HG02763 (cell line): Measurements from ENCODE around the gene UBE2E2.
A peak's percentile ranks its signal among the peaks of the same experiment; 100 is the strongest.

Experiments used
- ATAC-seq: cut with Tn5 transposase; IDR thresholded peaks from one replicate; pipeline ENCODE4 v1.9.1; 2021; ENCODE audit warnings: mild to moderate bottlenecking, moderate library complexity; ENCODE audit not compliant: unreplicated experiment

UBE2E2 gene

GRCh38 chr3:23377928-23378672, 175.0 kb downstream of the UBE2E2 start:
- ATAC-seq, result no peak

GRCh38 chr3:23383875-23384274, 180.7 kb downstream of the UBE2E2 start:
- ATAC-seq, result no peak

GRCh38 chr3:23385327-23385726, 182.2 kb downstream of the UBE2E2 start:
- no peak for ATAC-seq

GRCh38 chr3:23387286-23387918, 184.3 kb downstream of the UBE2E2 start:
- ATAC-seq, result no peak

- no peak for ATAC-seq
Measured at GRCh38 chr3:23389089-23389488, 186.0 kb downstream of the UBE2E2 start.

GRCh38 chr3:23389686-23390085, 186.6 kb downstream of the UBE2E2 start:
- peak; percentile 73 for ATAC-seq

GRCh38 chr3:23390446-23390845, 187.3 kb downstream of the UBE2E2 start:
- no peak for ATAC-seq

- ATAC-seq, result no peak
Measured at GRCh38 chr3:23390989-23391553, 187.9 kb downstream of the UBE2E2 start.

GRCh38 chr3:23395115-23395514, 192.0 kb downstream of the UBE2E2 start:
- no peak for ATAC-seq

GRCh38 chr3:23396746-23397145, 193.6 kb downstream of the UBE2E2 start:
- no peak for ATAC-seq

- no peak for ATAC-seq
Measured at GRCh38 chr3:23399221-23399620, 196.1 kb downstream of the UBE2E2 start.

- ATAC-seq, result peak; percentile 46
Measured at GRCh38 chr3:23402728-23403492, 199.8 kb downstream of the UBE2E2 start.

- ATAC-seq, result no peak
Measured at GRCh38 chr3:23404246-23404645, 201.1 kb downstream of the UBE2E2 start.

GRCh38 chr3:23405081-23405480, 202.0 kb downstream of the UBE2E2 start:
- ATAC-seq, result no peak

- no peak for ATAC-seq
Measured at GRCh38 chr3:23406601-23407000, 203.5 kb downstream of the UBE2E2 start.

GRCh38 chr3:23418026-23418425, 214.9 kb downstream of the UBE2E2 start:
- ATAC-seq, result no peak

- peak; percentile 42 for ATAC-seq
Measured at GRCh38 chr3:23421811-23422516, 218.8 kb downstream of the UBE2E2 start.

GRCh38 chr3:23422517-23422851, 219.4 kb downstream of the UBE2E2 start:
- ATAC-seq, result peak; percentile 77

GRCh38 chr3:23425410-23425809, 222.3 kb downstream of the UBE2E2 start:
- ATAC-seq, result no peak

- ATAC-seq, result no peak
Measured at GRCh38 chr3:23430781-23431398, 227.8 kb downstream of the UBE2E2 start.

- no peak for ATAC-seq
Measured at GRCh38 chr3:23431764-23432163, 228.6 kb downstream of the UBE2E2 start.
